CD4-positive, alpha-beta memory T cell (primary cell): ENCODE measurements around the gene TMC3. TPM values are rescaled to one million over a fixed set of nuclear protein-coding genes. Genes with fewer than 3 reads are reported as not detected.

ENCODE experiments used
- CTCF ChIA-PET: fragments of 350-600 bp; sonication (Branson Sonifier 250); formaldehyde crosslinking; loops from one replicate; lab custom pipeline; 2021; ENCODE audit warnings: inconsistent platforms; ENCODE audit not compliant: partially characterized antibody; lab: Charles Lee
- POLR2A ChIA-PET: fragments of 350-600 bp; sonication (Branson Sonifier 250); formaldehyde crosslinking; loops from one replicate; lab custom pipeline; 2021; ENCODE audit not compliant: partially characterized antibody; lab: Charles Lee
- DNase-seq, 5 donors: peaks; one replicate each; pipeline versions ENCODE4 v3.0.0 to v3.0.0-alpha.2; 2020 to 2022; ENCODE audit warnings: mixed read lengths in 1 of 5
- H3K27ac ChIP-seq: one replicate; pipeline ENCODE4 v1.7.0; 2013; ENCODE audit warnings: low read depth, low read length
- H3K27me3 ChIP-seq: 2 replicates; pipeline ENCODE4 v1.7.0; 2013; ENCODE audit warnings: mild to moderate bottlenecking, low read length, moderate library complexity; ENCODE audit not compliant: insufficient read depth
- H3K36me3 ChIP-seq: 2 replicates; pipeline ENCODE4 v1.7.0; 2013; ENCODE audit warnings: mild to moderate bottlenecking, low read length, moderate library complexity; ENCODE audit not compliant: insufficient read depth
- H3K4me1 ChIP-seq: 2 replicates; pipeline ENCODE4 v1.7.0; 2013; ENCODE audit warnings: mild to moderate bottlenecking, low read length, moderate library complexity; ENCODE audit not compliant: insufficient read depth
- H3K4me3 ChIP-seq, 2 donors: one replicate each; pipeline ENCODE4 v1.7.0; 2013; ENCODE audit warnings: low read length in 2 of 2, mild to moderate bottlenecking in 1 of 2
- H3K9me3 ChIP-seq, 2 donors: one replicate each; pipeline ENCODE4 v1.7.0; 2013; ENCODE audit warnings: low read length in 2 of 2, control low read depth in 1 of 2; ENCODE audit not compliant: control insufficient read depth in 1 of 2
- H3K27ac Mint-ChIP-seq, 7 donors: one replicate each; pipeline ENCODE4 v1.8.0; 2020 to 2021; ENCODE audit warnings: mixed read lengths in 7 of 7, mild to moderate bottlenecking in 6 of 7, inconsistent platforms in 3 of 7, moderate library complexity in 3 of 7
- H3K27me3 Mint-ChIP-seq, 2 donors: one replicate each; pipeline ENCODE4 v1.8.0; 2020 to 2021; ENCODE audit warnings: mixed read lengths in 2 of 2
- H3K36me3 Mint-ChIP-seq, 2 donors: one replicate each; pipeline ENCODE4 v1.8.0; 2020 to 2021; ENCODE audit warnings: mixed read lengths in 2 of 2, inconsistent platforms in 1 of 2, mild to moderate bottlenecking in 1 of 2
- H3K4me1 Mint-ChIP-seq, 4 donors: one replicate each; pipeline ENCODE4 v1.8.0; 2020 to 2021; ENCODE audit warnings: mixed read lengths in 4 of 4, mild to moderate bottlenecking in 1 of 4
- H3K4me3 Mint-ChIP-seq, 8 donors: one replicate each; pipeline ENCODE4 v1.8.0; 2020 to 2021; ENCODE audit warnings: mixed read lengths in 8 of 8, mild to moderate bottlenecking in 7 of 8, moderate library complexity in 6 of 8, inconsistent platforms in 3 of 8
- H3K9me3 Mint-ChIP-seq, 8 donors: one replicate each; pipeline ENCODE4 v1.8.0; 2020 to 2021; ENCODE audit warnings: mixed read lengths in 8 of 8, mild to moderate bottlenecking in 5 of 8, inconsistent platforms in 3 of 8, moderate library complexity in 1 of 8
- intact Hi-C: fragments of 100-400 bp; cut with micrococcal nuclease; formaldehyde crosslinking; loops from one replicate; pipeline ENCODE4 v1.15.1; 2023
- polyA plus RNA-seq, 2 donors: library from polyadenylated mRNA; unstranded; fragments of 300-500 nt; fragmentation: Illumina TruSeq; gene quantifications; one replicate each; pipeline ENCODE4 v1.2.3, GENCODE V29; 2021
- total RNA-seq, 2 experiments: library from RNA; stranded (reverse); gene quantifications; one replicate each; pipeline ENCODE4 v1.2.3, GENCODE V29; 2021

Gene TMC3
- total and polyA plus RNA-seq, 4 experiments from 2014 or later, result 0.05 TPM; not detected in 3

DNA sequence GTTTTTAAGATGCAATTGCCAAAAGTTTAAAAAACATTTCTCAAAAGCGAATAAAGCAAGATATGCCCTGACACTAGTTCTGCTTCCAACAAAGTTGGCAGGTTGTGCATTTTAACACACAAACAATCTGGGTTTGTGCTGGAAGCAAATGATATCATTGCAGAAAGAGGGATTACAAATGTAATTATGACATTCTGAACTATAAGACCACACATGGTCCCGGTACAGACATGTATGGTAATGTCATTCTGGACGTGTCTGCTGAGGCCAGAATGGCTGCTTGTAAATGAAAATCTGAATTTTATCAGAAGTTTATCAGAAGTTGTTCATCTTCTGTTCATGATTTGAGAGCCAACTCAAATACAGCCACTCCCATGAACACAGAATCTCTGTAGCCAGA, 10.7 kb downstream of the TMC3 start:
- Histone ChIP-seq H3K4me3 (no peak overlapping the region), H3K9me3 (no peaks in the 10 kb centered on the region), H3K27me3 (no peaks in the 10 kb centered on the region), H3K4me1 (no peaks in the 10 kb centered on the region), H3K27ac (no peak overlapping the region), H3K36me3 (no peaks in the 10 kb centered on the region)
- Mint-ChIP-seq H3K9me3 (peaks cover 0 to 2% (median 0%) of the 10 kb centered on the region in 8 donors), H3K4me1 (no peaks in the 10 kb centered on the region), H3K4me3 (no peak overlapping the region), H3K36me3 (no peaks in the 10 kb centered on the region), H3K27ac (no peak overlapping the region), H3K27me3 (peaks cover 1 to 6% of the 10 kb centered on the region in 2 donors)
- POLR2A ChIA-PET, result no interaction called here
- DNase-seq, result no peak
- CTCF ChIA-PET, result no interaction called here
- intact Hi-C loops, result no loop called here

GRCh38 chr15:81362790-81363189, 11.2 kb downstream of the TMC3 start:
- ChIA-PET CTCF (no interaction called here), POLR2A (no interaction called here)
- Mint-ChIP-seq H3K4me1 (no peaks in the 10 kb centered on the region), H3K4me3 (no peak overlapping the region), H3K9me3 (peaks cover 0 to 2% (median 0%) of the 10 kb centered on the region in 8 donors), H3K27ac (no peak overlapping the region), H3K36me3 (no peaks in the 10 kb centered on the region), H3K27me3 (peaks cover 1 to 7% of the 10 kb centered on the region in 2 donors)
- H3K4me3 ChIP-seq, result no peak overlapping the region
- H3K36me3 ChIP-seq, result no peaks in the 10 kb centered on the region
- no peak for DNase-seq
- no peak overlapping the region for H3K27ac ChIP-seq
- H3K4me1 ChIP-seq, result no peaks in the 10 kb centered on the region
- no peaks in the 10 kb centered on the region for H3K27me3 ChIP-seq
- intact Hi-C loops, result no loop called here
- no peaks in the 10 kb centered on the region for H3K9me3 ChIP-seq

DNA sequence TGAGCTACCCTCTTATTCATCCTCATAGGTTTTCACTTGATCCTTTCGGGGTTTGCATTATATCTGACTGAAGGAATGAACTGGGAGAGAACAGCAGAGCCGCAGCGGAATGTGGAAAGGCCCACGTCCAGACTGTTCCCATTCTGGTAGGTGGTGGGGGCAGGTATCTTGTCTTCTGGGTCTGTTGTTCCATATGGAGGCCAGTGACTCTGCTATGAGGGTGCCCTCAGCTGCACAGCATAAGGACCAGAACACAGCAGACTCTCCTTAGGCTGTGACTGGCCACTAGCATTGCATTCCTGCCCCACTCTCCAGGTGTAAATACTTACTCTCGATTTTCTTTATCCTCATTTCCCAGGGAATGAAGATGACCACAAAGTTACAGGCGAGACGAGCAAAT, 12.1 kb downstream of the TMC3 start:
- intact Hi-C loops, result no loop called here
- Histone ChIP-seq H3K4me1 (no peaks in the 10 kb centered on the region), H3K36me3 (no peaks in the 10 kb centered on the region), H3K27ac (no peak overlapping the region), H3K9me3 (no peaks in the 10 kb centered on the region), H3K4me3 (no peak overlapping the region), H3K27me3 (no peaks in the 10 kb centered on the region)
- Mint-ChIP-seq H3K4me3 (no peak overlapping the region), H3K4me1 (no peaks in the 10 kb centered on the region), H3K27me3 (peaks cover 3 to 7% of the 10 kb centered on the region in 2 donors), H3K9me3 (peaks cover 0 to 2% (median 0%) of the 10 kb centered on the region in 8 donors), H3K27ac (no peak overlapping the region), H3K36me3 (no peaks in the 10 kb centered on the region)
- ChIA-PET POLR2A (no interaction called here), CTCF (interaction anchor here (0.8 to 1.1 kb wide), 2 partner anchors 26 to 96 kb away, joined by 3 to 6 read pairs; no protein-coding TSS in a partner anchor)
- DNase-seq, result no peak

DNA sequence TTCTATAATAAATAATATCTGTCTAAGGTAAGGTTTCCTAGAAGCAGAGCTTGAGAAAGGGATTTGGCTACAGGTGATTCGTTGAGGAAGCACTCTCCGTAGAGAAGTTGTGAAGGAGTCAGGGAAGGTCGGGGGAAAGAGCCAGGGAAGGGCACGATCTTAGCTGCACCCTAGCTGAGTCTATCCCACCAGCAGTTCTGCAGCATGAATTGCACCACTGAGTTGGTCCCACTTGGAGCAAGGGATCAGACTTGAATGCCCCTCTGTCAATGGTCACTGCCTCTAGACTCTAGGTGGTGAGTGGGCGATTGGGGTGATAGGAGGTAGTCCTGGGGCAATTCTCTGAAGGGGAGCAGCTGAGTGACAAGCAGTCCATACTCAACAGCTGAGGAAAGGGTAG, 13.5 kb downstream of the TMC3 start:
- H3K4me1 ChIP-seq, result no peaks in the 10 kb centered on the region
- POLR2A ChIA-PET, result no interaction called here
- H3K4me3 ChIP-seq, result no peak overlapping the region
- no peak overlapping the region for H3K27ac Mint-ChIP-seq
- H3K36me3 ChIP-seq, result no peaks in the 10 kb centered on the region
- H3K27me3 Mint-ChIP-seq, result peaks cover 3 to 7% of the 10 kb centered on the region in 2 donors
- no peak overlapping the region for H3K4me3 Mint-ChIP-seq
- H3K9me3 ChIP-seq, result no peaks in the 10 kb centered on the region
- no peaks in the 10 kb centered on the region for H3K27me3 ChIP-seq
- peaks cover 0 to 2% (median 0%) of the 10 kb centered on the region in 8 donors for H3K9me3 Mint-ChIP-seq
- intact Hi-C loops, result no loop called here
- H3K36me3 Mint-ChIP-seq, result no peaks in the 10 kb centered on the region
- no peaks in the 10 kb centered on the region for H3K4me1 Mint-ChIP-seq
- DNase-seq, result no peak
- CTCF ChIA-PET, result no interaction called here
- H3K27ac ChIP-seq, result no peak overlapping the region

DNA sequence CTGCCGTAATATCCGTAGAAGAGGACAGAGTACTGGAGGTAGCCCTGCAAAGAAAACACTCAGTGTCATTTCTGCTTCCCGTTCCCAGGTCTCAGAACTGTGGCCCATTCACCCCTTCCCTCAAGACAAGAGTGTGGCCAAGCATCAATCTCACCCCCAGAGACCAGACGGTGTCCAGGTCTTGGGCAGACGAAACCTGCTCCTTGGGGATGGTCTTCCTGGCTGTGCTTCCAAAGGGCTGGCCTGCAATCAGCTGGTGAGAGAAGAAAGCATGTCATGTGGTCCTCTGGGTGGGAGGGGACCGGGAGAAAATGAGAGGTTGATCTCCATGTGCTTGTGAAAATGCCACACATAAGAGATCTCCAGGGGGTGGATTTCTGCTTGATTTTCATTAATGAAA, 15.8 kb downstream of the TMC3 start:
- CTCF ChIA-PET, result interaction anchor here (1.3 to 3.9 kb wide), 3 partner anchors 22 to 92 kb away, joined by 3 to 27 read pairs (median 15); no protein-coding TSS in a partner anchor
- no peaks in the 10 kb centered on the region for H3K36me3 Mint-ChIP-seq

GRCh38 chr15:81357180-81357686, 16.8 kb downstream of the TMC3 start:
- Histone ChIP-seq H3K27ac (no peak overlapping the region), H3K4me3 (no peak overlapping the region), H3K4me1 (no peaks in the 10 kb centered on the region), H3K36me3 (no peaks in the 10 kb centered on the region), H3K9me3 (no peaks in the 10 kb centered on the region), H3K27me3 (no peaks in the 10 kb centered on the region)
- H3K27me3 Mint-ChIP-seq, result peaks cover 3 to 7% of the 10 kb centered on the region in 2 donors
- DNase-seq, result no peak
- intact Hi-C loops, result no loop called here
- H3K4me1 Mint-ChIP-seq, result no peaks in the 10 kb centered on the region
- H3K27ac Mint-ChIP-seq, result no peak overlapping the region
- ChIA-PET POLR2A (no interaction called here), CTCF (interaction anchor here (0.9 to 3.9 kb wide), 6 partner anchors 16 to 91 kb away, joined by 3 to 27 read pairs (median 4); no protein-coding TSS in a partner anchor)
- no peaks in the 10 kb centered on the region for H3K36me3 Mint-ChIP-seq
- H3K4me3 Mint-ChIP-seq, result peak overlapping the region in 1 of 8 donors; percentile 3
- peaks cover 0 to 2% (median 0%) of the 10 kb centered on the region in 8 donors for H3K9me3 Mint-ChIP-seq

More for the DNA sequence above, 15.8 kb downstream of the TMC3 start:
- DNase-seq, result no peak
- Mint-ChIP-seq H3K27ac (no peak overlapping the region), H3K4me3 (no peak overlapping the region), H3K4me1 (no peaks in the 10 kb centered on the region), H3K27me3 (peaks cover 3 to 7% of the 10 kb centered on the region in 2 donors), H3K9me3 (peaks cover 0 to 2% (median 0%) of the 10 kb centered on the region in 8 donors)
- Histone ChIP-seq H3K27me3 (no peaks in the 10 kb centered on the region), H3K36me3 (no peaks in the 10 kb centered on the region), H3K4me1 (no peaks in the 10 kb centered on the region), H3K4me3 (no peak overlapping the region), H3K9me3 (no peaks in the 10 kb centered on the region), H3K27ac (no peak overlapping the region)
- intact Hi-C loops, result no loop called here
- POLR2A ChIA-PET, result no interaction called here

- no peak overlapping the region for H3K4me3 ChIP-seq
- Mint-ChIP-seq H3K4me3 (no peak overlapping the region), H3K36me3 (no peaks in the 10 kb centered on the region), H3K27ac (no peak overlapping the region), H3K9me3 (peaks cover 0 to 2% (median 0%) of the 10 kb centered on the region in 8 donors), H3K4me1 (no peaks in the 10 kb centered on the region), H3K27me3 (peaks cover 3 to 6% of the 10 kb centered on the region in 2 donors)
- H3K9me3 ChIP-seq, result no peaks in the 10 kb centered on the region
- ChIA-PET CTCF (interaction anchor here (0.7 to 3.9 kb wide), 8 partner anchors 15 to 90 kb away, joined by 3 to 27 read pairs (median 3); no protein-coding TSS in a partner anchor), POLR2A (no interaction called here)
- DNase-seq, result no peak
- H3K27me3 ChIP-seq, result no peaks in the 10 kb centered on the region
- H3K36me3 ChIP-seq, result no peaks in the 10 kb centered on the region
- no peaks in the 10 kb centered on the region for H3K4me1 ChIP-seq
- intact Hi-C loops, result no loop called here
- H3K27ac ChIP-seq, result no peak overlapping the region
Observed at GRCh38 chr15:81356252-81356651, 17.8 kb downstream of the TMC3 start.
